ENCODE measurements around the gene HEMK1. TPM values are rescaled to one million over a fixed set of nuclear protein-coding genes. Genes with fewer than 3 reads are reported as not detected.
A peak's percentile ranks its signal among the peaks of the same experiment; 100 is the strongest.

The HEMK1 gene
- total RNA-seq, 4 donors from 2014 or later: 4.5 to 8.1 (median 7.5) TPM

- H3K9me3 ChIP-seq: no peaks in the 10 kb centered on the region
- in situ Hi-C loops (cut with MboI; ENCODE audit: low sequenced_read_pairs in 4 of 4) (loop anchor here in 3 of 4 donors (5.0 kb wide), 1 partner anchor 40 kb away; the partner anchor contains the start of gene CISH (in 3 of the 3)), intact Hi-C loops (cut with DNase I; ENCODE audit: low total_unique reads) (loop anchor here (1.0 to 2.0 kb wide), 2 partner anchors 42 to 81 kb away; no protein-coding TSS in a partner anchor)
- DNase-seq (peak; percentile 68 to 82), ATAC-seq (peak; percentile 42 to 62)
- peaks cover 25 to 36% of the 10 kb centered on the region in 2 donors for H3K4me1 ChIP-seq
- H3K27me3 ChIP-seq: no peaks in the 10 kb centered on the region
- peak overlapping the region; percentile 66 to 87 (median 70) for H3K27ac ChIP-seq
- H3K4me3 ChIP-seq: no peak overlapping the region
- TF ChIP-seq POLR2A (IDR thresholded peaks at IDR 0.05) (no peak), CTCF (IDR thresholded peaks at IDR 0.05 in 4 of 5, conservative IDR thresholded peaks at IDR 0.05 in 1 of 5) (peak; percentile 94 to 98 (median 97))
- no peaks in the 10 kb centered on the region for H3K36me3 ChIP-seq
These were observed 2.8 kb downstream of the HEMK1 start for GRCh38 chr3:50572158-50572557.

GRCh38 chr3:50572801-50573371, 3.6 kb downstream of the HEMK1 start:
- intact Hi-C loops (cut with DNase I; ENCODE audit: low total_unique reads) (loop anchor here (1.0 to 2.0 kb wide), 2 partner anchors 41 to 80 kb away; no protein-coding TSS in a partner anchor), in situ Hi-C loops (cut with MboI; ENCODE audit: low sequenced_read_pairs in 4 of 4) (loop anchor here in 3 of 4 donors (5.0 kb wide), 1 partner anchor 39 kb away; the partner anchor contains the start of gene CISH (in 3 of the 3))
- peak overlapping the region; percentile 66 to 87 (median 70) for H3K27ac ChIP-seq
- no peaks in the 10 kb centered on the region for H3K9me3 ChIP-seq
- TF ChIP-seq CTCF (IDR thresholded peaks at IDR 0.05 in 4 of 5, conservative IDR thresholded peaks at IDR 0.05 in 1 of 5): no peak
- TF ChIP-seq POLR2A (IDR thresholded peaks at IDR 0.05): no peak
- H3K36me3 ChIP-seq: no peaks in the 10 kb centered on the region
- DNase-seq (no peak), ATAC-seq (no peak)
- no peaks in the 10 kb centered on the region for H3K27me3 ChIP-seq
- H3K4me1 ChIP-seq: peaks cover 22 to 30% of the 10 kb centered on the region in 2 donors
- H3K4me3 ChIP-seq: no peak overlapping the region

GRCh38 chr3:50573566-50574443, 4.5 kb downstream of the HEMK1 start:
- H3K9me3 ChIP-seq: no peaks in the 10 kb centered on the region
- in situ Hi-C loops (cut with MboI; ENCODE audit: low sequenced_read_pairs in 4 of 4): loop anchor here in 3 of 4 donors (5.0 kb wide), 1 partner anchor 38 kb away; the partner anchor contains the start of gene CISH (in 3 of the 3)
- TF ChIP-seq CTCF (IDR thresholded peaks at IDR 0.05 in 4 of 5, conservative IDR thresholded peaks at IDR 0.05 in 1 of 5): no peak
- TF ChIP-seq POLR2A (IDR thresholded peaks at IDR 0.05): no peak
- intact Hi-C loops (cut with DNase I; ENCODE audit: low total_unique reads): loop anchor here (2.0 kb wide), 1 partner anchor 79 kb away; no protein-coding TSS in a partner anchor
- no peaks in the 10 kb centered on the region for H3K36me3 ChIP-seq
- no peaks in the 10 kb centered on the region for H3K27me3 ChIP-seq
- no peak overlapping the region for H3K4me3 ChIP-seq
- no peak for ATAC-seq
- peaks cover 18 to 21% of the 10 kb centered on the region in 2 donors for H3K4me1 ChIP-seq
- H3K27ac ChIP-seq: peak overlapping the region in 2 of 4 donors; percentile 68 to 87
- DNase-seq: no peak

GRCh38 chr3:50574444-50574831, 5.1 kb downstream of the HEMK1 start:
- no peaks in the 10 kb centered on the region for H3K36me3 ChIP-seq
- TF ChIP-seq POLR2A (IDR thresholded peaks at IDR 0.05) (no peak), CTCF (IDR thresholded peaks at IDR 0.05 in 4 of 5, conservative IDR thresholded peaks at IDR 0.05 in 1 of 5) (no peak)
- ATAC-seq: no peak
- peak overlapping the region in 1 of 4 donors; percentile 87 for H3K27ac ChIP-seq
- H3K4me3 ChIP-seq: no peak overlapping the region
- no peaks in the 10 kb centered on the region for H3K9me3 ChIP-seq
- no peaks in the 10 kb centered on the region for H3K27me3 ChIP-seq
- peaks cover 18 to 21% of the 10 kb centered on the region in 2 donors for H3K4me1 ChIP-seq
- DNase-seq: no peak
- intact Hi-C loops (cut with DNase I; ENCODE audit: low total_unique reads): no loop called here
- in situ Hi-C loops (cut with MboI; ENCODE audit: low sequenced_read_pairs in 4 of 4): loop anchor here in 3 of 4 donors (5.0 kb wide), 1 partner anchor 38 kb away; the partner anchor contains the start of gene CISH (in 3 of the 3)

All from gastrocnemius medialis (tissue), 4 donors.